GM21390 (cell line): ENCODE measurements around the gene GABRG3.

Experiments
- ATAC-seq: cut with Tn5 transposase; IDR thresholded peaks from one replicate; pipeline ENCODE4 v1.9.1; 2021; ENCODE audit not compliant: unreplicated experiment

GABRG3 gene

GRCh38 chr15:27061739-27062138 lies 90.8 kb downstream of the GABRG3 start:
- ATAC-seq, result no peak

DNA sequence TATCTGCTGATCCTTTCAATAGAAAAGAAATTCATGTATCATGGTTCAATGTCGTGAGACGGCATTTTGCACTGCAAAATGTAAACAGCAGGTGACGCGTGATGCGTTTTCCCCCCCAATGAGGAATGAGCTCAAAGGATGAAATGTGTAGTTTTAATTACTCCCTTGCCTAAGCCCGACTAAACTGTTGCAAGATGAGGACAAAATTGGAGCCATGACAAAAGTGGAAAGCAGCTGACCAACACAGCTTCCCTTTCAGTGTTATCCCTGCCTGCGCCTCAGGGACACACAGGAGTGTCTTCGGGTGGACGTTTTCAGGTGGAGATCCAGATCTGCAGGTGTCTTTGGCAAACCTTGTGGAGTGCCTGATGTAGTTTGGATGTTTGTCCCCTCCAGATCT lies 92.0 kb downstream of the GABRG3 start:
- ATAC-seq, result no peak

- no peak for ATAC-seq
Measured at GRCh38 chr15:27064080-27064479, 93.1 kb downstream of the GABRG3 start.

DNA sequence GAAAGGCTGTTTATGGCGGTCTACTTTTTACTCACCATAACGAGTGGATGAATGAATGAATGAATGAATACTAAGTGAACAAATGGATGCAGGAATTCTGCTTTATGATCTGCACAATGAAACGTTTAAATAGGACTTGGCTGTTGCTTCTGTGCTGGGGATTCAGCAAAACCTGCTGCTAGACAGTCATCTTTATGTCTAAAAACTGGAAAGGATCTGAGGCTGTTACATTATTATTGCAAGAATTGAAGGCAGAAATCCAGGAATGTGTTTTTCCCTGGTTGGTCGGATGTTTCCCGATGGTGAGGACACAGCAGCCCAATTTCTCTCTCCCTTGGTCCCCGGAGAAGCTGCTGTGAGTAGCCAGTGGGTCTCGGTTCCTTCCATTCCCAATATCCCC lies 94.2 kb downstream of the GABRG3 start:
- no peak for ATAC-seq

DNA sequence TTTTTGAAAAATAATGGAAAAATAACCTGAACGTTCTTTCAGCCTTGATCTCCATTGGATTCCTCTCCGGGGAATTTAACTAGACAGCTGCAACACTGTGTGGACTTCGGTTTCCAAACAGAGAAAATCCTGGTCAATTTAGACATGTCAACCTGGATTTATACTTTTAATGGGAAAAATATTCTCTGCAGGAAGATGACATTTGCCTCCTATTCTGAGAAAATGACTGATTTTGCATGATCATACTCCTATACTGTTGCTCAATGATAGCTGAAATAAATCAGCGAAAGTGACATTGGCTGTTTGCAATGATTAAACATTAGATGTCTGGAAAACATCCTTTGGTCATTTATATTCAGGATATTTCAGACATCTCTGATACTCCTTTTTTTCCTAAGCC lies 94.8 kb downstream of the GABRG3 start:
- ATAC-seq, result no peak

- ATAC-seq, result no peak
Measured at GRCh38 chr15:27066446-27066845, 95.5 kb downstream of the GABRG3 start.

DNA sequence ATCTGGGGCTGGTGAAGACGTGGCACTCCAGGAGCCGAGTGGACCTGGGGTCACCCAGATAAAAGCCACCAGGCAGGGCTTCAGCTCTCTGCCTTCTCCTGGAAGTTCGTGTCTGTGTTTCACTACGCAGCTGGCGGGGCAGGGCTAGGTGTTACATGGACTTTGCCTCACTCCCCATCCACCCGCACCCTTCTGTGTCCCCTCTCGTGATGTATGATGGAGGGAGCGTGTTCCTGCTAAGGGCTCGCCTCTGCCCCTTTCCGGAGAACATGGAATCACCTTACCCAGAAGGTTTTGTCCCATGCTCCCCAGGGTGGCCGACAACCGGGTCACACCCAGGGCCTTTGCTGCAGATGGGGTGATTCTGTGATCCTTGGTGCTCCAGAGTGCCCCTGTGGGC lies 96.2 kb downstream of the GABRG3 start:
- no peak for ATAC-seq

GRCh38 chr15:27070841-27071240 lies 99.9 kb downstream of the GABRG3 start:
- ATAC-seq, result no peak

- no peak for ATAC-seq
Measured at GRCh38 chr15:27074179-27074578, 103.2 kb downstream of the GABRG3 start.

DNA sequence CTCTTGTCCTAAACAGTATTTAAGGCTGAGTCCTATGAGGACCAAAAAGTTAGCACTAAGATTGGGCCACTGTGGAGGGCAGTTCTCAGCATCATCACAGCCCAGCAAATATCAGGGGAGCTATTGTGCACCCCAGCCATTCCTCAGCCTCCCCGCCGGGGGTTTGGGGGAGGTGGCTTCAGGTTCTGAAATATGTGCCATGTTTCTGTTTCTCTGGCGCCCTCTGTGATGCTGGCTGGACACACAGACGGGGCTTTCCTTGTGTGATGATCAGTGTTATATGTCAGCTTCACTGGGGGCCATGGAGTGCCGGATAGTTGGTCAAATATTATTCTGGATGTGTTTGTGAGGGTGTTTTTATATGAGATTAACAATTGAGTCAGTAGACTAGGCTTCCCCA lies 106.8 kb downstream of the GABRG3 start:
- ATAC-seq, result no peak

- ATAC-seq, result no peak
Measured at GRCh38 chr15:27081676-27082418, 110.9 kb downstream of the GABRG3 start.

DNA sequence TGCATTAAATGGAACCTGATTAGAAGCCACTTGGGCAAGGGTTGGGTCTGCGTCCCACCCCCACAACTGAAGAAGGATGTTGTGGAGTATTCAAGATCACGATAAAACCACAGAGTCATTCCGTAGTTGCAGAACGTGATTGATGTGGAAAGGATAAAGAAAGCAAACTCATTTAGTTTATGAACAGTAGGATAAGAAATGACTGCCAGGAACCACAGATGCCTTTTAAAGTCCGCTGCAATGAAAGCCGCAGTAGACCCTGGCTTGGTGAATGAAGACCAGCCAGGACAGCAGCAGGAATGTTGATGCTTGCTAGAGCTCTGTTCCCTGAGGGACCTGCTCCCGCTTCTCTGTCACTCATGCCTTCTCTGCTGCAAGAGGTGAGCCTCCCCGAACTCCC lies 111.5 kb downstream of the GABRG3 start:
- no peak for ATAC-seq

GRCh38 chr15:27084844-27085243 lies 113.9 kb downstream of the GABRG3 start:
- ATAC-seq, result no peak

- no peak for ATAC-seq
Measured at GRCh38 chr15:27086149-27086548, 115.2 kb downstream of the GABRG3 start.

DNA sequence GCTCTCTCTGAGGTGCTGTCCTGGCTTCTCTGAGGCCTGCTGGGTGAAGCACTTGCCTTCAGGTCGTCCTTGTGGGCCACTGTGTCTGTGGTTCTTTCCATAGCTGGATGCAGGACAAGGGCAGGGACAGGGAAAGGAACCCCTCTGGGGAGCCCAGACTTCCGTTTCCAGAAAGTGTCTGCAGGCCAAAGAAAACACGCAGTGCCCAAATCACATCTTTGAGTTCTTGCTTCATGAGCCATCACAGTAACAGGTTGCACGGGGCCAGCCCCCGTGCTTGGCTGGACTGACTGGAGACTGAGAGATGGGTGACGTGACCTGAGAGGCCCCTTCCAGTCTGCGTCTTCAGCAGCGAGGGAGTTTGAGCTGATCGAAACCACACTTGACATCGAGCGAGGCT lies 115.8 kb downstream of the GABRG3 start:
- no peak for ATAC-seq

DNA sequence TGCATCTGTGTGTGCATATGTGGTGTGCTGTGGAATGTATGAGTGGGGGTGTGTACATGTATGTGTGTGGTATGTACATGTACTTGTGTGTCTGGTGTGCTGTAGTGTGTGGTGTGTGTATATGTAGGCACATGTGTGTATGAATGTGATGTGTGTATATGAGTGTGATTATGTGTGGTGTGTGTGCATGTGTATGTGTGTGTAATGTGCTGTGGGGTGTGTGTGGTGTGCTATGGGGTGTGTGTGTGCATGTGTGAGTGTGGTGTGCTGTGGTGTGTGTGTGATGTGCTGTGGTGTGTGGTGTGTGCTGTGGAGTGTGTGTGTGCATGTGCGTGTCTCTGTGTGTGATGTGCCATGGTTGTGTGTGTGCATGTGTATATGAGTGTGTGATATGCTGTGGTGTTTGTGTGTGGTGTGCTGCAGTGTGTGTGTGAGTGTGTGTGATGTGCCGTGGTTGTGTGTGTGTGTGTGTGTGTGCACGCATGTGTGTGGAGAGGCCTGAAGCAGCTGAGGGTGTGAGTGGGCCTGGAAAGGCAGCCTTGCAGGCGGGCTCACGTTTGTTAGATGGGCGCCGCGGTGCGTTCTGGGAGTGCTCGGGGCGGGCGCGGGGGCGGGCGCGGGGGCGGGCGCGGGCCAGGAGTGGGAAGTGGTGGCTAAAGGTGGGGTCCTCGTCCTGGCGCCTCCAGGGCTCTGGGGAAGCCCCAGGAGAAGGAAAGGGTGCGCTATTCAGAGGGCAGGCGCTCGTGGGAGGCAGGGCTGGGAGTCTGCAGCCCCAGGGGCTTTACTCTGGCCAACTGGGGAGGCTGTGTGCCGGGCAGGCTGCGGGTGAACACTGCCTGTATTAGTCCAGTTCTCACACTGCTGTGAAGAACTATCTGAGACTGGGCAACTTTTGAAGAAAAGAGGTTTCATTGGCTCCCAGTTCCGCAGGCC lies 116.9 kb downstream of the GABRG3 start:
- no peak for ATAC-seq

DNA sequence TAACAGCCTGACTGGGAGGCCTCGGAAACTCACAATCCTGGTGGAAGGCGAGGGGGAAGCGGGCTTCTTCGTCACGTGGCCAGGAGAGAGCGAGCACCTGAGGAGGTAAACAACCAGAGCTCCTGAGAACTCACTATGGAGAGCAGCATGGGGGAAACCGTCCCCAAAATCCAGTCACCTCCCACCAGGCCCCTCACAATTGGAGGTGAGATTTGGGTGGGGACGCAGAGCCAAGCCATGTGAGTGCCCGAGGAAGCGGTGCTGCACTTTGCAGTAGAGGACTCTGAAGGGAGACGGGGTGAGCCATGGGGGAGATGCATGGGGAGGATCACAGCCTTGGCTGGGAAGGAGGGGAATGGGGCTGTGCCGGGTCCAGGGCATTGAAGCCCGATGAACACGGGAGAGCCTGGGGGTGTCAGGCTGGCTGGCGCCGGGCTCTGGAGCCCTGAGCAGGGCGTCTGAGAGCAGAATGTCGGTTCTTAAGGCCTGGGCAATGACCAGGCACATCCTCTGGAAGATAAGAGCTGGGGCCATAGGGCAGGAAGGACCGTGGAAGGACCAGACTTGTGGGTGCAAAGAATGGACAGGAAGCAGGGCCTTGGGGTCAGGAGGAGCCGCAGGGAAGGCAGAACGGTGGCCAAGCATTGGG lies 117.7 kb downstream of the GABRG3 start:
- no peak for ATAC-seq

DNA sequence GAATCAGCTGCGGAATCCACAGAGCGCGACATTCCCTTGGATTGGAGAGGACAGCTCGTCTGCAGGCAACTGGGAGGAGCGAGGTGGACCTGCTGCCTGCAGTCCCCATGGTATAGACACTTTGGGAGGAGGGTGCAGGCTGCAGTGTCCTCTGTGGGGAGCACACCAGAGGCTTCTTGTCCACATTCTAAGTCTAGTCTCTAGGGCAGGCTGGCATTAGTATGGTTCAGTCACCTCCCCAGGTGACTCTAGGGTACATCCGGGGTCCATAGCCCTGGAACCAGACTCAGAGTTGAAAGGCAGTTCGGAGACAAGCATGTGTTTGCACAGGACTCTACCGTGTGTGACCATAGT lies 118.2 kb downstream of the GABRG3 start:
- no peak for ATAC-seq

- no peak for ATAC-seq
Measured at GRCh38 chr15:27089676-27090075, 118.7 kb downstream of the GABRG3 start.

- ATAC-seq, result no peak
Measured at GRCh38 chr15:27091270-27091940, 120.4 kb downstream of the GABRG3 start.

DNA sequence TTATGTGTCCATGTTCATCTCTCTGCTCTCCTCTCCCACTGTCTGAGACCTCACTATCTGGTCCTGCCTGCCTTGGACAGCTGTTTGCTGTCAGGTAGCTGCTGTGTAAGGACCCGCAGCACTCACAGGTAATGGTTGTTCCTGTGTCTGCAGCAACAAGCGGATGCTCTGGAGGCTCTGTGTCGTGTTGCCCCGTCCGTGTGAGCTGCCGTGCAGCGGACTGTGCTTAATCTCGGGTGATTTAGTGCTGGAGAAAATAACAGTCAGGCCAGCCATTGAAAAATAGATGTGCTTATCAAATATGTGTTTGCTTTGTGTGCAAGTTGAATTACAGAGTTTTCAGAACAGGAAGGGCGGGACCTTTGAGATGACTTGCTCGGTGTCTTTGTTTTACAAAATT lies 121.4 kb downstream of the GABRG3 start:
- no peak for ATAC-seq
